Measurements from ENCODE around the gene BCKDK.

BCKDK gene

DNA sequence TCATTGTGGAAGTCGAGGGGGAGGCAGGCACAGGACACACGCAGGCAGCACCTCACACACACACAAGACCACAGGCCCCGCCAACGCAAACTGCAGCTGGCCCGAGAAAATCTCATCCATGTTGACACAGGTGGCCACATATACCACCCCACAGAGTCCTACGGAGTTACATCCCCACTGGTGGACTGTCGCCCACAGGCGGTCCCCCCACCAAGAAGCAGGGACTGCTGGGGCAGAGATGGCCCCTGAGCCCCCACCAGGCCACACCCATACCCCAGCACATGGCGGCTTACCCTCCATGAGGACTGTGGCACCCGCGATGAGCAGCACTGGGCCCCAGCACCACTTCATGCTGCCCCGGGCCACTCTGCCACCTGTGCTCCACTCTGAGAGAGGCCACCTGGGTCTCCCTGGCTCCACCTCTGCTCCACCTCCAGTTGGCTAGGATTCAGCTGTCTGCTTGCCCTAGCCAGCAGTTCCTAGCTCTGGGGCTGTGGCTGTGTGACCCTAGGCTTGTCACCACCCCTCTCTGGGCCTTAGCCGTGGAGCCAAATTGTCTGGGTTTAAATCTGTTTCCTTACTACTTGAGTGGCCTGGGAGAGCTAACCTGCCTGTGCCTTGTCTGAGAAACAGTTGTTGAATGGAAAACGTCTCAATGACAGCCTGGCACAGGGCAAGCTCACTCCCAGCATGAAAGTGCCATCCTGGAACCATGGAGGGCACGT, 19.6 kb upstream of the BCKDK start, which contains the start of gene PRSS53:
TSS of gene PRSS53 (minus strand) at position 485 of the 725 bp plus-strand sequence. CDS start at position 351, 134 bp downstream.
- H3K4me3 ChIP-seq (replicated peaks; ENCODE audit: low read depth, low read length) = no peak within 1 kb of the TSS
- TF ChIP-seq, protein P1, sequence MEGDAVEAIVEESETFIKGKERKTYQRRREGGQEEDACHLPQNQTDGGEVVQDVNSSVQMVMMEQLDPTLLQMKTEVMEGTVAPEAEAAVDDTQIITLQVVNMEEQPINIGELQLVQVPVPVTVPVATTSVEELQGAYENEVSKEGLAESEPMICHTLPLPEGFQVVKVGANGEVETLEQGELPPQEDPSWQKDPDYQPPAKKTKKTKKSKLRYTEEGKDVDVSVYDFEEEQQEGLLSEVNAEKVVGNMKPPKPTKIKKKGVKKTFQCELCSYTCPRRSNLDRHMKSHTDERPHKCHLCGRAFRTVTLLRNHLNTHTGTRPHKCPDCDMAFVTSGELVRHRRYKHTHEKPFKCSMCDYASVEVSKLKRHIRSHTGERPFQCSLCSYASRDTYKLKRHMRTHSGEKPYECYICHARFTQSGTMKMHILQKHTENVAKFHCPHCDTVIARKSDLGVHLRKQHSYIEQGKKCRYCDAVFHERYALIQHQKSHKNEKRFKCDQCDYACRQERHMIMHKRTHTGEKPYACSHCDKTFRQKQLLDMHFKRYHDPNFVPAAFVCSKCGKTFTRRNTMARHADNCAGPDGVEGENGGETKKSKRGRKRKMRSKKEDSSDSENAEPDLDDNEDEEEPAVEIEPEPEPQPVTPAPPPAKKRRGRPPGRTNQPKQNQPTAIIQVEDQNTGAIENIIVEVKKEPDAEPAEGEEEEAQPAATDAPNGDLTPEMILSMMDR (IDR thresholded peaks at IDR 0.05; ENCODE audit: low read depth, low read length, missing control alignments) = no peak
- no peak for DNase-seq (ENCODE audit: extremely low read depth, low read depth)

- no peak for DNase-seq (ENCODE audit: extremely low read depth, low read depth)
- H3K4me3 ChIP-seq (replicated peaks; ENCODE audit: low read depth, low read length) = no peak overlapping the region
- TF ChIP-seq, protein P1 (IDR thresholded peaks at IDR 0.05; ENCODE audit: low read depth, low read length, missing control alignments) = no peak
These were observed 19.0 kb upstream of the BCKDK start for GRCh38 chr16:31089199-31089598.

GRCh38 chr16:31090540-31090939, 17.6 kb upstream of the BCKDK start:
- no peak for DNase-seq (ENCODE audit: extremely low read depth, low read depth)
- TF ChIP-seq, protein P1 (IDR thresholded peaks at IDR 0.05; ENCODE audit: low read depth, low read length, missing control alignments) = no peak
- no peak overlapping the region for H3K4me3 ChIP-seq (replicated peaks; ENCODE audit: low read depth, low read length)

- no peak for DNase-seq (ENCODE audit: extremely low read depth, low read depth)
- TF ChIP-seq, protein P1 (IDR thresholded peaks at IDR 0.05; ENCODE audit: low read depth, low read length, missing control alignments) = no peak
- H3K4me3 ChIP-seq (replicated peaks; ENCODE audit: low read depth, low read length) = peak overlapping the region; percentile 95
These were observed 15.9 kb upstream of the BCKDK start for GRCh38 chr16:31092330-31092729.

GRCh38 chr16:31093132-31093703, 15.0 kb upstream of the BCKDK start:
- no peak for DNase-seq (ENCODE audit: extremely low read depth, low read depth)
- peak overlapping the region; percentile 95 for H3K4me3 ChIP-seq (replicated peaks; ENCODE audit: low read depth, low read length)
- TF ChIP-seq, protein P1 (IDR thresholded peaks at IDR 0.05; ENCODE audit: low read depth, low read length, missing control alignments) = no peak

GRCh38 chr16:31094088-31094423, 14.1 kb upstream of the BCKDK start:
- no peak for DNase-seq (ENCODE audit: extremely low read depth, low read depth)
- H3K4me3 ChIP-seq (replicated peaks; ENCODE audit: low read depth, low read length) = peak overlapping the region; percentile 95
- TF ChIP-seq, protein P1 (IDR thresholded peaks at IDR 0.05; ENCODE audit: low read depth, low read length, missing control alignments) = no peak

Measured in HFF-Myc (cell line).